ENCODE measurements around the gene DCC. TPM values are rescaled to one million over a fixed set of nuclear protein-coding genes. Genes with fewer than 3 reads are reported as not detected.

The DCC gene
- polyA plus RNA-seq, 3 donors = 4.0 to 8.0 (median 5.8) TPM

DNA sequence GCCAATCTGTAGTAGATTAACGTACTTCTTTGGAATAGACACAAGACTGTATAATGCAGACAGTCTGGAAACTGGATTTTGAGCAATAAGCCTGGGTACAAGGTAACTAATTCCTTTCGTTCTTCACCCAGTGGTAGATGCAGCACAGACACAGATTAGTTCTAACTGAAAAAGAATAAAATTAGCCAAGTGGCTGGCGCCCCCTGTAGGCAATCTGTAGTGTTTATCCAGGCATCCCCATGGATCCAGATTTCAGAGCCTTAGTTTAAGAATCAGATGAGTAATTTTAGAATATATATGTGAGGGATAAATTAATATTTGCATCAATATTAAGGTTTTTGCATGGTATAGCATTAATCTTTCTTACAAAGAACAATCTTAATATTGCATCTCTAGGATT lies 563.9 kb downstream of the DCC start:
- DNase-seq = peak; percentile 34

DNA sequence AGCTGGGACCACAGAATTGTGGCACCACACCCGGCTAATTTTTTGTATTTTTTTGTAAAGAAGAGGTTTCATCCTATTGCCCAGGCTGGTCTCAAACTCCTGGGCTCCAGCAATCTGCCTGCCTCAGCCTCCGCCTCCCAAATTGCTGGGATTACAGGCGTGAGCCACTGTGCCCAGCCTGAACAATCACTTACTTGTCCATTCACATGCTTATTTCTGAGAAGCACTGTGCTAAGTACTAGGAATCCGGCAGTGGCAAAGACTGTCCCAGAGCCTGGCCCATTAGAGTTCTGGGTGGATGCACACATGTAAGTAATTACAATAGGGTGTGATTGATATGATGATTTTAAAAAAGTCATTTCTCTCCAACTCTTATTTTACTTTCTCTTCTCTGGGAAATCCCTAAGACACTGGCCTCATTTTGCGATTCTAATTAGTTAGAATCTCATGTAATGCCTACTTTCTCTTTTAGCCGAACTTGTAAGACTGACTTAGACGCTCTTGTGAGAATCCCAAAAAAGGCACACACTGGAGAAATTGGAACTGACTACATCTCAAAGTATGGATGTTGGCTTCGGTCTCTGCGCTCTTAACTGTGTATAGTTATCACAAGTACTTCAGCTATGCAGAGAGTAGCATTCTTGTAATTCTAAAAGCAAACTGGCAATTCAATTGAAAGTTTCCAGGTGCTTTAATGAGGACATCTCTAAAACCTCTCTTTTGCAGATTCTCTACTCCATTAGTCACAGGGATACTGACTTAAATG lies 567.7 kb downstream of the DCC start:
- no peak for DNase-seq

DNA sequence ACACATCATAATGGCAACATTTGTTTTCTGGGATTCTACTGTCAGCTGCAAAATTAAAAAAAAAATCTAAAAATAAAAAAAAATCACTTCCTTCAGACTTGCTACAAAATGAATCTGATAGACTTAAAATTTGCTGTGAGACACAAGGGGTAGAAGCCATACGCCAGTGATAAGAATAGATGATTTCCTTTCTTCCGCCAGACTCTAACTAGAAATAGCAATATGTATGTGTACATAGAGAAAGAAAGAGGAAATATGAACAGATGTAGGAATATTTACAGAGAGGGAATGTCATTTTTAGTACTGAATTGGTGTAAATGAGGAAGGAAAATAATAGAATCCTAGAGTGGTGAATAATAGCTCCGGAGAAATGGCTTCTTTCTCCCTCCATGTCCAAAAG lies 574.2 kb downstream of the DCC start:
- no peak for DNase-seq

DNA sequence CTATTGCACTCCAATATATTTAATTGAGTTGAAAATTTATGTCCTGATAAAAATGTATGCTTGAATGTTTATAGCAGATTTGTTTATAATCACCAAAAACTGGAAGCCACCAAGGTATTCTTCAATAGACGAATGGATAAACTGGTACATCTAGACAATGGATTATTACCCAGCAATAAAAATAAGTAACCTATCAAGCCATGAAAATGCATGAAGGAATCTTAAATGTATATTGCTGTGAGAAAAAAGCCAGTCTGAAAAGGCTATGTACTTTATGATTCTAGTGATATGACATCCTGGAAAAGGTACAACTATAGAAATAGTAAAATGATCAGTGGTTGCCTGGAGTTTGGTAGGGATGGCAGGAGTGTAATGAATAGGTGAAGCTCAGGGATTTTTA lies 580.7 kb downstream of the DCC start:
- no peak for DNase-seq

GRCh38 chr18:52933356-52933755 lies 593.4 kb downstream of the DCC start:
- DNase-seq = no peak

DNA sequence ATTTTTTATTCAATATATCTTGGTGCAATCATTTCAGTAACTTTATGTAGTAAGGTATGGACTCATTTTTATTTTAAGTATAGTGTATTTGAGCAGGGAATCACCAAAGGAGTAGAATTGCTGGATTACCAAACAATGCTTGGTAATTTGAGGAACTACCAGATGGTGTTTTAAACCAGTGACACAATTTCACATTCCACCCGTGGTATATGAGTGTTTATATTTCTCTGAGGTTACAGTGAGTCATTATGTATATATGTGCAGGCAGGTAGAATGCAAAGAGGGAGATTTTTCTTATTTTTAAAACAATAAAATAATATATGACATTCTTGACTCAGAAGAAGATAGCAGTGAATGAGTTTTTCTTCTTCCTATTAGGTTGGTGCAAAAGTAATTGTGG lies 596.9 kb downstream of the DCC start:
- DNase-seq = no peak

DNA sequence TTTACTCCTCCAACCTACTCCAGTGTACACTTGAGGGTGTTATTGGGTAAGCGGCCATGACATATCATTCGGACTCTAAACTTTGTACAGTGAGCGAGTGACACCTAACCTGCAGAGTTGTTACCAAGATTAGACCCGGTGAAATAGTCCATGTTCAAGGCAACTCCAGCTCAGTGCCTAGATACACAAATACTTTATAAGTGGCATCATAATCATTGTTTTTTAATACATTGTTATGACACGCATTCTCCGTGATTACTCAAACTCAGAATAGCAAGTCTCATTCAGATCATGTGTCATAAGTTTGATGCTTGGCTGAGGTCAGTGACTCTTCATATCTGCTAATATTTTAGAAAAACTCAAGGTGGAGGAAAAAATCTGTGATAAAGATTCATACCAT lies 597.8 kb downstream of the DCC start:
- no peak for DNase-seq

DNA sequence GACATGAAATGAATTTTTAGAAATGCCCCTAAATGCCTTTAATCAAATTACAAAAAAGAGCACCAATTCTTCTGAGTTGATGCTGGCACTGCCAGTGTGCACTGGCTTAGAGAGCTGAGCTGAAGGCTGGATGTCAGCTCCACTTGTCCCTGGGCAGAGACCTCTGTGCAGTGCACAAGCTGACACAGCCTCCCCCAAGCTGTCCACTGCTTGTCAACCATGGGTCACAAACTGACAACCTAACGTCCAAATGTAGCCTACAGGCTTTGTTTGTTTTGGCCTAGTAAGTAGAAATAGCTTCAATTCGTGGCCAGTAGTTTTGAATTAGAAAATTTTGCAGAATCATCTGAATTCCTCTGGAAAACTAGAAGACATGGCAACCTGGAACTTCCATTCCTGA lies 605.6 kb downstream of the DCC start:
- no peak for DNase-seq

DNA sequence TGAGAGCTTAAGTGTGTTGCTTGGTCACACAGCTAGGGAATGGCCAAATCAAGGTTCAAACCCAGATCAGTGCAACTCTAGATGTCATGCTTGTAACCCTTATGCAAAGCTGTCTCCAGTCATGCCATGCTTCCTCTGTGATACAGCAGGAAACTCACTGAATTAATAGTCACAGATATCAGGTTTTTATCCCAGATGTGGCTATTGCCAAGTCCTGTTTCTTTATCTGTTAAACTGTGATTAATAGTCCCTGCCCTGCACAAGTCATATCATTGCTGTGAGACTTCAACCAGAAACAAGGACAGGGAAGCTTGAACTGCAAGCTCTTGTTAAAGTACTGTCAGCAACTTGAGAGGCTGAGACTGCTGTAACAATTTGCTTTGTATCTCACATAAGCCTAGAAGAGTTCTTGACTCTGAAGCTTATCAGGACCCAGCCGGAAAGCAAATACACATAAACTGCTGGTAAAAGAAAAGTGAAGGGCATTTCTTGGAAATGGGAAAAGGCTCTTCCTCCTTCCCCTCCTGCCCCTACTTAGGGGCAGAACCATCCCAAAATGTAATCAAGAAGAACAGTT lies 609.0 kb downstream of the DCC start:
- DNase-seq = peak; percentile 21

- DNase-seq = no peak
Observed at GRCh38 chr18:52950155-52950554, 610.2 kb downstream of the DCC start.

- no peak for DNase-seq
Observed at GRCh38 chr18:52953387-52953786, 613.4 kb downstream of the DCC start.

- DNase-seq = no peak
Observed at GRCh38 chr18:52963481-52963880, 623.5 kb downstream of the DCC start.

DNA sequence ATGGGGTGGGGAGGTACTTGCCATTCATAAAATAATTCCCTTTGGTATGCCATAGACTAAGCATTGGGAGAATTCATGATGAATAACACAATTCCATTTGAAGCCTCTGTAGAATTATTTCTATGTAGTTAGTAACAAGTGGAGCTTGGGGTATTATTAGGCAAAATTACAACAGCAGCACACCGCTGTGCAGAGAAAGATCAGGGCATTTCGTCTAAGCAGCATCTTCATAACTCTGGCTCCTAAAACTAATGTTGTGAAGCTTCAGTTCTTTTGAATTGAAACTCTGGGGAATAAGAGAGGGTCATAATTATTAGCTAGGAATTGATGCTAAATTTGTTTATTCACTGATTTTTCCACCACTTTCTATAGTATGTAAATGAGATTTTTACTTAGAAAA lies 630.7 kb downstream of the DCC start:
- no peak for DNase-seq

DNA sequence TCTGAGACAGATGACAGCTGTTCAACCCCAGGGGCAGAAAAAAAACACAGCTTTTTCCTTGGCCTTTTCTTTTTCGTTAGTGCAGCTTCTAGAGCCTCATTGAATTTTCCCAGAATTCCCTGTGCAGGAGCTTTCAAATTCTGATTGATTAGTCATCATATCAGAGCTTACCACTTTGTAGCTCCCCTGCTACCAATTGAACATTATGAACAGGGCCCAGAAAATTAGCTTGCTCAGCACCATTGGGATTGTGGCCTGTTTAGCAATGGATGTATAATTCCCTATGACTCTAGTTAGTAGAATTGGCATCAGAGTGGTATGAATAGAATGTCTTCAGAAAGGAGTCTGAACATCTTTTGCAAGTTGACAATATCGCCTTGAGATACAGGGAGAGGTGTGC lies 631.1 kb downstream of the DCC start:
- no peak for DNase-seq

DNA sequence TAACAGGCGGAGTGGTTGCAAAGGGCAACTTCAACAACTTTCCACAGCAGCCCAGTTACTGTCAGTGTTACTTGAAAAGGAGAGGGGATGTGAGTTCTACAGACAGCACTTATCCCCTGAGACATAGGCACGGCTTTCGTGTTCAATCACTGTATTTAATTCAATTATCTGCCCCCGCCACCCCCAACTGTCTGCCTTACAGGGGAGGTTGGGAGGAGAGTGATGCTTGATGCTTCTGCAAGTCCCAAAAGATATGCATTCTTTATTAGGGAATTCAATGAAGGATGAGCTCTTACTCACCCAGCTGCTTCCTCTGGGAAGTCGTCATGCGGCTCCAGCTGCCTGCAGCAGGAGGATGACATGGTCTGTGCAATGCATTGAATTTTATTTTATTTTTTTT lies 639.9 kb downstream of the DCC start:
- no peak for DNase-seq

DNA sequence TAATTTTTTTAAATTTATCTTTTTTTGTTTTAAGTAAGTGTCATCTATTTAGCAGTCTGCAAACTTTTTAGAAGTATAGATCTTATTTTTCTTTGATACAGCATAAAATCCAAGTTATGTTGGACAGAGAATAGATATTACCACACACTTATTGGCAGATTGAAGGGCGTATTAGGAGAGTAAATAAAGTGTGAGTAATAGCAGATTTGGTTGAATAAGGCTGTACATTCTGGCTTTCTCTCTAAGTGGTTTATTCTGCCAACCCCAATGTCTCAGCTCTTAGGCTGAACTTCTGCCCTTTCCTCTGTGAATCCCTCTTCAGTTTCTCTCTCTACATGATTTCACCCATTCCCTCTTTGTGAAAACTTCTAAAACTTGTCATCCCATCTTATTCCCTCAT lies 651.2 kb downstream of the DCC start:
- no peak for DNase-seq

DNA sequence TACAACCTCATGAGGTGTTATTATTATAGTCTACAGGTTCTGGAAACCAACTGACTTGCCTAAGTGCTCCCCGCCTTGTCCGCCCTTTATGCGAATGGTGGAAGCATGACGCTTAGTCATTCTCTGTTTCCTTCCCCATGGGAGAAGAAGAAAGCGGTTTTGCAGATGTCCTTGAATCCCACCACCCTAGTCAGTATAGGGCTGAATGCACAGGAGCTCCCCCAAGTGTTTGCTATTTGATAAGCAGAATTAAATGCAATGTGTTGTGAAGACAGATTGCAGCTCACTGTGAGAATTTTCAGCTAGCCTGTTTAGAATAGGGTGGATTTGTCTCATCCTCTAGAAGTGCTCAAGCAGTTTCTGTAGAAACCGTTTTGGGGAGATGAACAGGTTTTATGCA lies 652.0 kb downstream of the DCC start:
- DNase-seq = no peak

DNA sequence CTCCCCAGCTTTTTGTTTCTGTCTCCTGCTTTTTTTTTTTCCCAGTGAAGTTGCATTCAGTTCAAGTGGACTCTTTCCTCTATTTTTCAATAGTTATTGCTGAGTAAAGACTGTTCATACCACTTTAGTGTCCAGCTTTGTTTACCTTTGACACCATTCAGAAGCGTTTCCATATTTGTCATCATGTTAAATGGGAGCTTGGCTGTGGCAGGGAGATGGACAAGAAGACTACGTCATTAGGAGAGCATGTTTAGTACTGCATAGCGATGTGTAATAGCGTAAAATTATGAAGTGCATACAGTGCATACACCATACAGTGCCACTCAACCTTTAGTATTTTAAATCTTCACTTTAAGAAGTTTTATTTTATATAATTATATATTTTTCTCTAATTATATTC lies 655.9 kb downstream of the DCC start:
- DNase-seq = no peak

GRCh38 chr18:52999633-53000032 lies 659.6 kb downstream of the DCC start:
- no peak for DNase-seq

- DNase-seq = no peak
Observed at GRCh38 chr18:53004798-53005197, 664.8 kb downstream of the DCC start.

- DNase-seq = peak; percentile 19
Observed at GRCh38 chr18:53018791-53019190, 678.8 kb downstream of the DCC start.

- DNase-seq = no peak
Observed at GRCh38 chr18:53025247-53025646, 685.2 kb downstream of the DCC start.

DNA sequence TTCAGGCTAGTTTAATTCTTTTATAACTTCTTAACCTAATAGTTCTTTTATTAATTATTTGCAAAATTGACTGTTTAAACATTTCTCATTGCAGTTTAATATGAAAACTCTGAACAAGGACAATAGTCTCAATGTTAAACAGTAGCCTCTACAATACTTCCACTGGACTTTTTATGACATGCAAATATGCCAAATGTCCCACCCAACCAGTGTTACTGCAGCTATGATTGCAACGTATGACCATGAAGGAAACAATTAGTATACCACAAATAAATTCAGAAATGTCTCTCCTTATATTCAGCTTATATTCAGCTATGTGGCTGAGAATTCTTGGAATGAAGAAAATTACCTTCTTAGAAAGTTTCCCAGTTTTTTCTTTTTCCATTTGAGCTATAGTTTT lies 688.6 kb downstream of the DCC start:
- DNase-seq = no peak

DNA sequence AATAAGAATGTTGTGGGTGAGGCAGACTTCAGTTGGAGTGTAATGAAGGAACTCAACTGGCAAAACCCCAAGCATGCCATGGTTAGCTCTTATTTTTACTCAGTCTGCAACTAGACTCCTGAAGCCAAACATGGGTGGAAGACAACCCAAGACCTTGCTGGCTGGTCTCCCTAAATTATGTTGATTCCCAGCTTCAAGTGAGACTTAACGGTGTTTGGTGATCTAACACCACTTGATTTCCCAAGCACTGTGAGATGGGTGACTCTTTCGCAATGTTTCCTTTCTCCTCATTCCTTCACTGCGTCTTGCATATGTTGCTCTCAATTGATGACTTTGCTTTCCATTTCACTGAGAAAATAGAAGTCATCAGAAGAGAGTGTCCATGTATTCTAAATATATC lies 693.1 kb downstream of the DCC start:
- no peak for DNase-seq
